GM12874 (cell line): ENCODE data around the gene CCDC12.

Experiments used
- CTCF ChIP-seq: IDR thresholded peaks from 2 replicates; pipeline ENCODE4 v1.5.1; 2011; ENCODE audit warnings: low read depth, mild to moderate bottlenecking, control low read depth, low read length, moderate library complexity; ENCODE audit not compliant: insufficient read depth

Gene CCDC12

GRCh38 chr3:46997453-46998091 is 21.0 kb upstream of the CCDC12 start:
- TF ChIP-seq CTCF, result no peak

- TF ChIP-seq CTCF, result no peak
These were observed 20.3 kb upstream of the CCDC12 start for GRCh38 chr3:46996689-46997452.

- TF ChIP-seq CTCF, result no peak
These were observed 19.5 kb upstream of the CCDC12 start for GRCh38 chr3:46995901-46996562.

- no peak for TF ChIP-seq CTCF
These were observed 18.5 kb upstream of the CCDC12 start for GRCh38 chr3:46994801-46995731.

- TF ChIP-seq CTCF, result no peak
These were observed 17.4 kb upstream of the CCDC12 start for GRCh38 chr3:46993986-46994385.

- TF ChIP-seq CTCF, result no peak
These were observed 16.7 kb upstream of the CCDC12 start for GRCh38 chr3:46993292-46993691.
